ENCODE data around the gene NFS1. TPM values are rescaled to one million over a fixed set of nuclear protein-coding genes. Genes with fewer than 3 reads are reported as not detected.

Gene NFS1
- total RNA-seq, 1 donor from 2014 or later: 13.9 TPM

GRCh38 chr20:35644806-35645205 is 54.3 kb downstream of the NFS1 start:
- Mint-ChIP-seq H3K36me3 (ENCODE audit: unreplicated experiment) (no peaks in the 10 kb centered on the region), H3K4me3 (ENCODE audit: unreplicated experiment) (peak overlapping the region; percentile 48), H3K27me3 (ENCODE audit: unreplicated experiment) (peaks cover 3% of the 10 kb centered on the region), H3K4me1 (ENCODE audit: low read depth, unreplicated experiment) (peaks cover 34% of the 10 kb centered on the region), H3K27ac (ENCODE audit: unreplicated experiment) (no peak overlapping the region), H3K9me3 (ENCODE audit: unreplicated experiment) (peaks cover 1% of the 10 kb centered on the region)
- DNase-seq: no peak
- TF ChIP-seq CTCF (IDR thresholded peaks at IDR 0.05; ENCODE audit: partially characterized antibody, unreplicated experiment): no peak

GRCh38 chr20:35643045-35643444 is 56.1 kb downstream of the NFS1 start:
- Mint-ChIP-seq H3K27ac (ENCODE audit: unreplicated experiment) (peak overlapping the region; percentile 34), H3K4me3 (ENCODE audit: unreplicated experiment) (peak overlapping the region; percentile 9), H3K27me3 (ENCODE audit: unreplicated experiment) (peaks cover 3% of the 10 kb centered on the region), H3K4me1 (ENCODE audit: low read depth, unreplicated experiment) (peaks cover 41% of the 10 kb centered on the region), H3K36me3 (ENCODE audit: unreplicated experiment) (no peaks in the 10 kb centered on the region), H3K9me3 (ENCODE audit: unreplicated experiment) (peaks cover 1% of the 10 kb centered on the region)
- TF ChIP-seq CTCF (IDR thresholded peaks at IDR 0.05; ENCODE audit: partially characterized antibody, unreplicated experiment): no peak
- no peak for DNase-seq

- TF ChIP-seq CTCF (IDR thresholded peaks at IDR 0.05; ENCODE audit: partially characterized antibody, unreplicated experiment): no peak
- Mint-ChIP-seq H3K4me1 (ENCODE audit: low read depth, unreplicated experiment) (peaks cover 52% of the 10 kb centered on the region), H3K9me3 (ENCODE audit: unreplicated experiment) (peaks cover 3% of the 10 kb centered on the region), H3K27me3 (ENCODE audit: unreplicated experiment) (peaks cover 3% of the 10 kb centered on the region), H3K27ac (ENCODE audit: unreplicated experiment) (no peak overlapping the region), H3K4me3 (ENCODE audit: unreplicated experiment) (no peak overlapping the region), H3K36me3 (ENCODE audit: unreplicated experiment) (no peaks in the 10 kb centered on the region)
- no peak for DNase-seq
Measured at GRCh38 chr20:35641743-35642142, 57.4 kb downstream of the NFS1 start.

GRCh38 chr20:35640724-35641123 is 58.4 kb downstream of the NFS1 start:
- no peak overlapping the region for H3K27ac Mint-ChIP-seq (ENCODE audit: unreplicated experiment)
- H3K36me3 Mint-ChIP-seq (ENCODE audit: unreplicated experiment): no peaks in the 10 kb centered on the region
- H3K4me3 Mint-ChIP-seq (ENCODE audit: unreplicated experiment): no peak overlapping the region
- peaks cover 56% of the 10 kb centered on the region for H3K4me1 Mint-ChIP-seq (ENCODE audit: low read depth, unreplicated experiment)
- peaks cover 3% of the 10 kb centered on the region for H3K9me3 Mint-ChIP-seq (ENCODE audit: unreplicated experiment)
- no peak for DNase-seq
- no peak for TF ChIP-seq CTCF (IDR thresholded peaks at IDR 0.05; ENCODE audit: partially characterized antibody, unreplicated experiment)
- peaks cover 3% of the 10 kb centered on the region for H3K27me3 Mint-ChIP-seq (ENCODE audit: unreplicated experiment)

DNA sequence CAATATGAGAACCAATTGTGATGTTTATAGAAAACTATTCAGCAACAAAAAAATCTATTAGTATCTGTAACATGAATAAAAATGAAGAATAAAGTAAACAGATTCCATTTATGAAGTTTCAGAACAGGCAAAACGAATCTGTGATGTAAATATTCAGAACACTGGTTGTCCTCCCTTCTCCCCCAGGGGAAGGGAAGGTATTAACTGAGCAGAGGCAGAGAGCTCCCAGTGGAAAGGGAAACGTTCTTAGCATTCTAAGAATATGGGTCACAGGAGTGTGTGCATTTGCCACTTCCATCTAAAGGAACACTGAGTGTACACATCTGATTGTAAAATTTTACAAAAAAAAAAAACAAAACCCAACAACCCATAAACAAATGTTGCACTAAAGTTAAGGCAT is 60.4 kb downstream of the NFS1 start:
- H3K27me3 Mint-ChIP-seq (ENCODE audit: unreplicated experiment): peaks cover 7% of the 10 kb centered on the region
- H3K9me3 Mint-ChIP-seq (ENCODE audit: unreplicated experiment): peaks cover 6% of the 10 kb centered on the region
- DNase-seq: no peak
- H3K36me3 Mint-ChIP-seq (ENCODE audit: unreplicated experiment): no peaks in the 10 kb centered on the region
- H3K27ac Mint-ChIP-seq (ENCODE audit: unreplicated experiment): no peak overlapping the region
- H3K4me3 Mint-ChIP-seq (ENCODE audit: unreplicated experiment): no peak overlapping the region
- peaks cover 51% of the 10 kb centered on the region for H3K4me1 Mint-ChIP-seq (ENCODE audit: low read depth, unreplicated experiment)
- no peak for TF ChIP-seq CTCF (IDR thresholded peaks at IDR 0.05; ENCODE audit: partially characterized antibody, unreplicated experiment)
